HEK293T (cell line): Measurements from ENCODE around the gene HLA-DQB2.
"Not testable (repeated sequence)": the region's sequence is repeated elsewhere in the genome, so short reads cannot be mapped to it uniquely, and the experiment has no call there.

ENCODE experiments used
- CTCF ChIA-PET: fragments of 350-600 bp; formaldehyde crosslinking; extraction: SDS; loops from one replicate; lab custom pipeline; 2021; ENCODE audit warnings: antibody characterized with exemption, inconsistent platforms; lab: Yijun Ruan, JAX
- POLR2A ChIA-PET: fragments of 350-600 bp; formaldehyde crosslinking; extraction: SDS; loops from one replicate; lab custom pipeline; 2020; ENCODE audit warnings: antibody characterized with exemption, inconsistent platforms; lab: Yijun Ruan, JAX
- DNase-seq: peaks from one replicate; pipeline ENCODE4 v3.0.0; 2012; ENCODE audit warnings: mixed read lengths; ENCODE audit errors: extremely low spot score
- ARNT ChIP-seq: fragments of 450-650 bp; IDR thresholded peaks from 2 replicates; pipeline ENCODE4 v1.6.1; 2017; ENCODE audit warnings: mild to moderate bottlenecking
- BHLHE40 ChIP-seq: fragments of 450-650 bp; IDR thresholded peaks from 2 replicates; pipeline ENCODE4 v1.6.1; 2016; ENCODE audit warnings: mild to moderate bottlenecking, moderate library complexity, borderline replicate concordance
- CTBP1 ChIP-seq: fragments of 450-650 bp; IDR thresholded peaks from 2 replicates; pipeline ENCODE4 v1.6.1; 2016; ENCODE audit warnings: borderline replicate concordance
- ELF4 ChIP-seq: fragments of 450-650 bp; IDR thresholded peaks from 2 replicates; pipeline ENCODE4 v1.6.1; 2017; ENCODE audit warnings: antibody characterized with exemption
- FOXA1 ChIP-seq: fragments of 450-650 bp; IDR thresholded peaks from 2 replicates; pipeline ENCODE4 v1.6.1; 2016; ENCODE audit warnings: mild to moderate bottlenecking
- FOXK2 ChIP-seq: fragments of 450-650 bp; IDR thresholded peaks from 2 replicates; pipeline ENCODE4 v1.6.1; 2016; ENCODE audit warnings: mild to moderate bottlenecking
- FOXM1 ChIP-seq: fragments of 450-650 bp; IDR thresholded peaks from 2 replicates; pipeline ENCODE4 v1.6.1; 2017; ENCODE audit warnings: mild to moderate bottlenecking, borderline replicate concordance
- HDGF ChIP-seq: fragments of 450-650 bp; IDR thresholded peaks from 2 replicates; pipeline ENCODE4 v1.6.1; 2017; ENCODE audit warnings: antibody characterized with exemption, borderline replicate concordance
- L3MBTL2 ChIP-seq: fragments of 450-650 bp; conservative IDR thresholded peaks from 2 replicates; pipeline ENCODE4 v1.6.1; 2016; ENCODE audit warnings: mild to moderate bottlenecking
- LEF1 ChIP-seq: fragments of 450-650 bp; IDR thresholded peaks from 2 replicates; pipeline ENCODE4 v1.6.1; 2017; ENCODE audit warnings: mild to moderate bottlenecking, borderline replicate concordance
- NFRKB ChIP-seq: fragments of 450-650 bp; IDR thresholded peaks from 2 replicates; pipeline ENCODE4 v1.6.1; 2016; ENCODE audit warnings: mild to moderate bottlenecking, moderate library complexity
- SP1 ChIP-seq: fragments of 450-650 bp; IDR thresholded peaks from 2 replicates; pipeline ENCODE4 v1.6.1; 2017
- SUZ12 ChIP-seq: fragments of 450-650 bp; IDR thresholded peaks from 2 replicates; pipeline ENCODE4 v1.6.1; 2016; ENCODE audit warnings: mild to moderate bottlenecking
- TARDBP ChIP-seq: fragments of 450-650 bp; IDR thresholded peaks from 2 replicates; pipeline ENCODE4 v1.6.1; 2016
- ZNF384 ChIP-seq: fragments of 450-650 bp; IDR thresholded peaks from 2 replicates; pipeline ENCODE4 v1.6.1; 2016
- TF ChIP-seq, protein P1 (sequence below): fragments of 450-650 bp; IDR thresholded peaks from 2 replicates; pipeline ENCODE4 v1.6.1; 2016

The HLA-DQB2 gene

DNA sequence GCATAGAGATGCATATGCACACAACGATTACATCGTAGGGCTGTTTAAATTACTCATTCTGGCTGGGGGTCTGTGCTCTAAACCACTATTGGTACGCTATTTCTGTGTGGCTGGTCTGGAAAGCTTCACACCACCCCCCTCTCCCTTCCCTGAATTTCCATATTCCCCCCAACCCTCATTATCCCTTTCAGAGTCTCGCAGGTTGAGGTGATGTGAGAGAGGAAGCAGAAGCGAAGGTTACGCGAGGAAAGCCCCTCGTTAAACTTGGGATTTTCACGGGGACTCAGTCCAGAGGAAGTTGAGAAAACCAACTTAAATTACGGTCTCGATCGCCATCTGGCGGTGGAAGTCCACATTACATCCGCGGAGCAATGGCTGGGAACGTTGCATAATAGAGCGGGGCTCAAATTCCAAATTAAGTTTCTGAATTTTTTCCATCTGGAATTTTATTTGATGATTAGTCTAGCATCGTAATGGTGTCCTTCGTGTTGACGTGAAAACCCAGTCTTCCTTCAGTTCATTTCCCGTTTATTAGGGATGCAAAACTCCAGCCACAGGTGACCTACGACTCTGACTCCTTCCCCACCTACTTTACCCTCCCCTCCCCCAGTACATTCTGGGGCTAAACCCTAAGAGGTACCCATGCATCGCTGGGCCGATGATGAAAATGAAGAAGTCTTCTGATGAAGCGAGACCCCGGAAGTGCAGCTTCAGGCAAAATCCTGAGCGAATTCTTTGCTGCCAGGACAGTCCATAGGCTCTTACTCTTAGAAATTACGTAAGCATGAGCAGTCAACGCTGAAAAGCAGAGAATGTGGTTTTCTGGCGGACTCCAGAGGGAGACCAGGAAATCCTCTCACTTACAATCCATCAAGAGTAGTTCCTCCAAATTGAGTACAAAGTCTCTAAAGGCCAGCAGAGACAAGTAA is 33.8 kb upstream of the HLA-DQB2 start:
- peak; percentile 73 for DNase-seq
- ChIA-PET POLR2A (no interaction called here), CTCF (interaction anchor here (1.2 kb wide), 1 partner anchor 10 kb away, joined by 4 read pairs; no protein-coding TSS in a partner anchor)
- TF ChIP-seq HDGF, result no peak
- TF ChIP-seq LEF1, result no peak
- TF ChIP-seq FOXA1, result no peak
- TF ChIP-seq, protein P1, sequence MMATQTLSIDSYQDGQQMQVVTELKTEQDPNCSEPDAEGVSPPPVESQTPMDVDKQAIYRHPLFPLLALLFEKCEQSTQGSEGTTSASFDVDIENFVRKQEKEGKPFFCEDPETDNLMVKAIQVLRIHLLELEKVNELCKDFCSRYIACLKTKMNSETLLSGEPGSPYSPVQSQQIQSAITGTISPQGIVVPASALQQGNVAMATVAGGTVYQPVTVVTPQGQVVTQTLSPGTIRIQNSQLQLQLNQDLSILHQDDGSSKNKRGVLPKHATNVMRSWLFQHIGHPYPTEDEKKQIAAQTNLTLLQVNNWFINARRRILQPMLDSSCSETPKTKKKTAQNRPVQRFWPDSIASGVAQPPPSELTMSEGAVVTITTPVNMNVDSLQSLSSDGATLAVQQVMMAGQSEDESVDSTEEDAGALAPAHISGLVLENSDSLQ, result no peak
- TF ChIP-seq FOXM1, result no peak
- no peak for TF ChIP-seq NFRKB
- no peak for TF ChIP-seq SP1
- TF ChIP-seq FOXK2, result no peak
- TF ChIP-seq SUZ12, result no peak
- TF ChIP-seq CTBP1, result no peak
- TF ChIP-seq L3MBTL2, result no peak
- TF ChIP-seq ARNT, result no peak

DNA sequence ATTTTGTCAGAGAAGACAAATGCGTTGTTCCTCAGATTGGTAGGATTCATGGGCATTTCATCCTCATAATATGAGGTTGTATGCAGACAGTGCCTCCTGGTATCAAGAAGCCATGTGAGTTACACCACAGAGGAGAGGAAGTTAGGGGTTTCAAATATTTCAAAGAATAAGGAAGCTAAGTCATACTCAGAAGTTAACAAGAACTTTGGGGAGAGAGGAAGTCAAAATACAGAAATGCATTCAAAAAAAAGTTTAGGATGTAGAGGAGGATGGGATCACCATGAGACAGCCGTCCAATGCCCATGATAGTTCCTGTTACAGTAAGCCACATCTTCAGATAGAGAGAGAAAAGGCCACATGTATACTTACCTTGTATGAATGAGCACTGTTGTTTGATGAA is 31.2 kb upstream of the HLA-DQB2 start:
- ChIA-PET POLR2A (no interaction called here), CTCF (interaction anchor here (0.7 kb wide), 1 partner anchor 57 kb away, joined by 6 read pairs; no protein-coding TSS in a partner anchor)
- no peak for DNase-seq
- TF ChIP-seq LEF1, result no peak
- no peak for TF ChIP-seq FOXA1
- TF ChIP-seq, protein P1, result no peak
- no peak for TF ChIP-seq HDGF
- TF ChIP-seq FOXK2, result no peak
- TF ChIP-seq NFRKB, result no peak
- no peak for TF ChIP-seq BHLHE40

DNA sequence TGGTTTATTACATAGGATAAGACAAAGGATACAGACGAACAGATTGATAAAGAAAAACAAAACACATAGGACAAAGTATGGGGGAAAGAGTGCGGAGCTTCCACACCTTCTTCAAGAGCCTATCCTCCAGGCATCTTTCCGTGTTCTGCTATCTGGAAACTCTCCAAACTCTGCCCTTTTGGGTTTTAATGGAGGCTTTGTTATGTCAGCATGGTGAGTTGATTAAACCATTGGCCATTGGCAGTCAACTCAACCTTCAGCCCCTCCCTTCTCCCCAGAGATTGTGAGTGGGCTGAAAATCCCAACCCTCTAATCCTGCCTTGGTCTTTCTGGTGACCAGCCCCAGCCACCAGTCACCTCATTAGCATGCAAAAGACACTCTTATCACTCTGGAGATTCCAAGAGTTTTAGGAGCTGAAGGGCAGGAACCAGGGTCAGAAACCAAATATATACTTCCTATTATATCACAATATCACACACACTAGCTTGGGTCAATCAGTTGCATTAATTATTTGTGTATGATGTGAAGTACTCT is 29.6 kb upstream of the HLA-DQB2 start:
- no peak for DNase-seq
- TF ChIP-seq L3MBTL2, result no peak
- TF ChIP-seq FOXK2, result no peak
- no peak for TF ChIP-seq ZNF384
- TF ChIP-seq HDGF, result no peak
- no peak for TF ChIP-seq FOXM1
- TF ChIP-seq SP1, result no peak
- TF ChIP-seq FOXA1, result no peak
- TF ChIP-seq BHLHE40, result no peak
- no peak for TF ChIP-seq NFRKB
- no peak for TF ChIP-seq ELF4
- TF ChIP-seq, protein P1, result no peak
- no peak for TF ChIP-seq ARNT
- TF ChIP-seq TARDBP, result no peak
- no peak for TF ChIP-seq SUZ12
- no peak for TF ChIP-seq LEF1
- TF ChIP-seq CTBP1, result no peak
- CTCF ChIA-PET, result interaction anchor here (0.6 to 1.1 kb wide), 2 partner anchors 92 to 310 kb away, joined by 3 to 9 read pairs; no protein-coding TSS in a partner anchor
- POLR2A ChIA-PET, result interaction anchor here (1.0 kb wide), 1 partner anchor 46 kb away, joined by 3 read pairs; the partner anchor contains the start of gene TAP2

DNA sequence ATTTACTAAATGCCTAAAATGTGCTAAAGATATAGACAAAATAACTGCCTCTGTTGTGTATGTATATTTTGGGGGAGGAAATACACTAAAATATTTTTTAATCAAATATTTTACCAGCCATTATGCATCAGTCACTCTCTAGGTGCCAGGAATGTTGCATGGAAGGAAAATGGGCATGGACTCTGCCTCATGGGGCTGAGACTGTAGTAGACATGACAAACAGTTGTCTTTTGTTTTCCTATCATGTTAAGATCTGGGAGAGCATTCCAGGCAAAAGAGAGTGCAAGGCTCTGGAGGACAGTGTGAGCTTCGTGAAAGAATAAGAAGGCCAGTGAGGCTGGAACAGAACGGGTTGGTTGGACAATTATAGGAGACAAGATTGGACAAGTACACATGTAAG is 27.0 kb upstream of the HLA-DQB2 start:
- DNase-seq, result no peak
- TF ChIP-seq FOXM1, result no peak
- no peak for TF ChIP-seq SP1
- no peak for TF ChIP-seq NFRKB
- TF ChIP-seq CTBP1, result no peak
- no peak for TF ChIP-seq ELF4
- TF ChIP-seq ARNT, result no peak
- no peak for TF ChIP-seq BHLHE40
- POLR2A ChIA-PET, result no interaction called here
- CTCF ChIA-PET, result no interaction called here

DNA sequence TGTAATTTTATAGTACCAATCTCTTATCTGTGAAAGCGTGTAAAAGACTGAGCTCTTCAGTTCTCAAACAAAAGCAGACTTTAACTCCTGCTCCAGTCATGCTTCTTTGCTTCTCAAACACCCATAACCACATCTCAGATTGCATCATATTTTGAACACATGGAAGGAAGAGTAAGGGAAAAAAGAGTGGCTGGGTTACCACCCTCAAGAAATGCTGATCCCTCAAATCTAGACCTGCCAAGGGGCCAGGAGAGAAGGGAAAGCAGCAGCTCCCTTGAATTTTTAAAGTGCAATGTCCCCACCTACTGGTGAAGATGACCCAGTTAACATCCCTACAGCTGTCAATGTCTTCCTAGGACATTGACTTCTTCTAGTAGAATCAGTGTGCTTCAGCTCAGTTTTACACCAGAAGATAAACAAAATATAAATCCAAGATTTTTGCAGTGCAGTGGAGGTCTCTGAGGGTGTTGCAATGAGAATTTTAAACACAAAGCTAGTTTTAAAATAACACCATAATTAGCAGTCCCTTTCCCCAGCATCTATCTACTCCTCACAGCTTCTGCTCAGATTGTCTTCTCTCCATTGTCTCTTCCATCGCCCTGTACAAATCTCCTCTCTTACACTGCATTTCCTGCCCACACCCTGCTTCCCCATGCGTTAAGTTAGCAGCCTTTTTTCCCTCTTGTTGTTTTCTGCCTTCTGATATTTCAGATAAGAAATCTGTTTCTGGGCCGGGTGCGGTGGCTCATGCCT is 22.6 kb upstream of the HLA-DQB2 start:
- ChIA-PET POLR2A (interaction anchor here (0.9 kb wide), 1 partner anchor 52 kb away, joined by 3 read pairs; no protein-coding TSS in a partner anchor), CTCF (interaction anchor here (0.7 to 2.0 kb wide), 16 partner anchors 24 to 540 kb away, joined by 3 to 14 read pairs (median 4); partner anchors contain the start of genes PSMB9 and TAP1)
- DNase-seq, result peak; percentile 70
- TF ChIP-seq LEF1, result no peak
- no peak for TF ChIP-seq FOXA1
- no peak for TF ChIP-seq ELF4
- no peak for TF ChIP-seq SUZ12
- TF ChIP-seq FOXM1, result no peak
- TF ChIP-seq SP1, result no peak
- TF ChIP-seq L3MBTL2, result no peak
- no peak for TF ChIP-seq ZNF384
- TF ChIP-seq TARDBP, result no peak
- no peak for TF ChIP-seq FOXK2
- no peak for TF ChIP-seq HDGF
- no peak for TF ChIP-seq CTBP1
- TF ChIP-seq, protein P1, result no peak
- TF ChIP-seq BHLHE40, result no peak

DNA sequence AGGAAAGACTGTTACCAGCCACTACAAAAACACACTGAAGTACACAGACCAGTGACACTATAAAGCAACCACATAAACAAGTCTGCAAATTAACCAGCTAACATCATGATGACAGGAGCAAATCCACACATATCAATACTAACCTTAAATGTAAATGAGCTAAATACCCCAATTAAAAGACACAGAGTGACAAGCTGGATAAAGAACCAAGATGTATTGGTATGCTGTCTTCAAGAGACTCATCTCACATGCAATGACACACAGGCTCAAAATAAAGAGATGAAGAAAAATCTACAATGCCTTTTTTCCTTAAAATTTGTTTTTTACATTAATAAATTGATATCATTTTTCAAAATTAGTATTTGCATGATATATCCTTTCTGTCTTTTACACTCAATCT is 19.6 kb upstream of the HLA-DQB2 start:
- POLR2A ChIA-PET, DNase-seq, CTCF ChIA-PET: not testable (repeated sequence)
